HEK293 (cell line): ENCODE data around the gene NELL2.

Source experiments
- CTCF ChIA-PET: fragments of 350-600 bp; formaldehyde crosslinking; extraction: SDS; loops from one replicate; lab custom pipeline; 2021; ENCODE audit warnings: antibody characterized with exemption; lab: Yijun Ruan, JAX
- POLR2A ChIA-PET: fragments of 300-600 bp; formaldehyde crosslinking; extraction: SDS; loops from one replicate; lab custom pipeline; 2020; ENCODE audit warnings: antibody characterized with exemption, inconsistent platforms; lab: Yijun Ruan, JAX
- H3K27ac ChIP-seq: fragments of 200-500 bp; sonication (Bioruptor generic); 2 replicates; pipeline ENCODE4 v1.5.1; 2014; ENCODE audit warnings: low read depth, low read length, control low read depth, inconsistent platforms; ENCODE audit errors: extremely low read depth
- H3K36me3 ChIP-seq, 2 experiments: fragments of 200-500 bp in 1 of 2; sonication (Bioruptor generic) in 1 of 2; 1 replicate in 1 of 2; 2 replicates in 1 of 2; pipeline ENCODE4 v1.5.1; 2014 to 2017; ENCODE audit warnings: inconsistent platforms in 2 of 2, low read length in 2 of 2; ENCODE audit not compliant: control insufficient read depth in 2 of 2, insufficient read depth in 1 of 2
- H3K4me1 ChIP-seq: fragments of 200-500 bp; sonication (Bioruptor generic); 2 replicates; pipeline ENCODE4 v1.5.1; 2014; ENCODE audit warnings: mild to moderate bottlenecking, low read length, inconsistent platforms; ENCODE audit not compliant: control insufficient read depth, insufficient read depth
- H3K4me3 ChIP-seq: 2 replicates; pipeline ENCODE4 v1.5.1; 2011; ENCODE audit warnings: low read depth, mild to moderate bottlenecking, control low read depth, low read length, moderate library complexity
- H3K9me3 ChIP-seq: fragments of 200-500 bp; sonication (Bioruptor generic); 2 replicates; pipeline ENCODE4 v1.5.1; 2014; ENCODE audit warnings: low read depth, low read length, inconsistent platforms; ENCODE audit not compliant: control insufficient read depth, insufficient read depth
- GFI1B ChIP-seq: fragments of 450-650 bp; formaldehyde crosslinking; IDR thresholded peaks from 2 replicates; pipeline ENCODE4 v1.5.1; 2016; ENCODE audit warnings: missing biosample characterization, missing genetic modification characterization
- IKZF3 ChIP-seq: fragments of 450-650 bp; IDR thresholded peaks from 2 replicates; pipeline ENCODE4 v1.5.0; 2018; ENCODE audit warnings: missing biosample characterization, mild to moderate bottlenecking, missing genetic modification characterization, moderate library complexity
- KLF1 ChIP-seq: fragments of 450-650 bp; formaldehyde crosslinking; IDR thresholded peaks from 2 replicates; pipeline ENCODE4 v1.5.1; 2016; ENCODE audit warnings: missing biosample characterization, missing genetic modification characterization
- PRDM2 ChIP-seq: fragments of 450-650 bp; formaldehyde crosslinking; IDR thresholded peaks from 2 replicates; pipeline ENCODE4 v1.5.1; 2016; ENCODE audit warnings: missing biosample characterization, missing genetic modification characterization, borderline replicate concordance
- PRDM6 ChIP-seq: fragments of 450-650 bp; formaldehyde crosslinking; IDR thresholded peaks from 2 replicates; pipeline ENCODE4 v1.5.1; 2017; ENCODE audit warnings: missing biosample characterization, missing genetic modification characterization
- SETDB1 ChIP-seq: IDR thresholded peaks from one replicate; pipeline ENCODE4 v1.6.1; 2017; ENCODE audit warnings: mild to moderate bottlenecking, low read length, moderate library complexity, mixed read lengths; ENCODE audit not compliant: insufficient read length
- SP7 ChIP-seq: fragments of 450-650 bp; formaldehyde crosslinking; IDR thresholded peaks from 2 replicates; pipeline ENCODE4 v1.5.1; 2016; ENCODE audit warnings: missing biosample characterization, missing genetic modification characterization
- ZFP41 ChIP-seq: fragments of 450-650 bp; formaldehyde crosslinking; IDR thresholded peaks from 2 replicates; pipeline ENCODE4 v1.5.1; 2016; ENCODE audit warnings: missing biosample characterization, missing genetic modification characterization, borderline replicate concordance
- ZNF112 ChIP-seq: fragments of 450-650 bp; formaldehyde crosslinking; IDR thresholded peaks from 2 replicates; pipeline ENCODE4 v1.5.0; 2017; ENCODE audit warnings: missing biosample characterization, missing genetic modification characterization
- ZNF132 ChIP-seq: fragments of 450-650 bp; formaldehyde crosslinking; IDR thresholded peaks from 2 replicates; pipeline ENCODE4 v1.5.1; 2017; ENCODE audit warnings: missing biosample characterization, missing genetic modification characterization, borderline replicate concordance
- ZNF140 ChIP-seq: fragments of 450-650 bp; formaldehyde crosslinking; IDR thresholded peaks from 2 replicates; pipeline ENCODE4 v1.5.1; 2016; ENCODE audit warnings: missing biosample characterization, missing genetic modification characterization
- ZNF146 ChIP-seq: fragments of 450-650 bp; formaldehyde crosslinking; IDR thresholded peaks from 2 replicates; pipeline ENCODE4 v1.5.1; 2016; ENCODE audit warnings: missing biosample characterization, missing genetic modification characterization
- ZNF169 ChIP-seq: fragments of 450-650 bp; formaldehyde crosslinking; IDR thresholded peaks from 2 replicates; pipeline ENCODE4 v1.5.1; 2016; ENCODE audit warnings: missing biosample characterization, missing genetic modification characterization
- ZNF214 ChIP-seq: fragments of 450-650 bp; formaldehyde crosslinking; IDR thresholded peaks from 2 replicates; pipeline ENCODE4 v1.5.1; 2017; ENCODE audit warnings: missing biosample characterization, mild to moderate bottlenecking, missing genetic modification characterization, borderline replicate concordance
- ZNF24 ChIP-seq: fragments of 450-650 bp; formaldehyde crosslinking; IDR thresholded peaks from 2 replicates; pipeline ENCODE4 v1.5.1; 2016; ENCODE audit warnings: missing biosample characterization, missing genetic modification characterization
- ZNF266 ChIP-seq: fragments of 450-650 bp; formaldehyde crosslinking; IDR thresholded peaks from 2 replicates; pipeline ENCODE4 v1.5.1; 2016; ENCODE audit warnings: missing biosample characterization, missing genetic modification characterization, low read depth
- ZNF394 ChIP-seq: fragments of 450-650 bp; formaldehyde crosslinking; IDR thresholded peaks from 2 replicates; pipeline ENCODE4 v1.5.1; 2016; ENCODE audit warnings: missing biosample characterization, missing genetic modification characterization, mild to moderate bottlenecking, moderate library complexity, borderline replicate concordance
- ZNF473 ChIP-seq: fragments of 450-650 bp; formaldehyde crosslinking; IDR thresholded peaks from 2 replicates; pipeline ENCODE4 v1.5.1; 2017; ENCODE audit warnings: missing biosample characterization, missing genetic modification characterization
- ZNF530 ChIP-seq: fragments of 450-650 bp; formaldehyde crosslinking; IDR thresholded peaks from 2 replicates; pipeline ENCODE4 v1.5.1; 2016; ENCODE audit warnings: low read depth, missing biosample characterization, missing genetic modification characterization
- ZNF548 ChIP-seq: fragments of 450-650 bp; formaldehyde crosslinking; IDR thresholded peaks from 2 replicates; pipeline ENCODE4 v1.5.1; 2016; ENCODE audit warnings: missing biosample characterization, missing genetic modification characterization
- ZNF561 ChIP-seq: fragments of 450-650 bp; IDR thresholded peaks from 2 replicates; pipeline ENCODE4 v1.5.1; 2018; ENCODE audit warnings: missing biosample characterization, missing genetic modification characterization, borderline replicate concordance
- ZNF670 ChIP-seq: fragments of 450-650 bp; formaldehyde crosslinking; IDR thresholded peaks from 2 replicates; pipeline ENCODE4 v1.5.1; 2016; ENCODE audit warnings: missing biosample characterization, missing genetic modification characterization, low read depth
- ZNF677 ChIP-seq: fragments of 450-650 bp; IDR thresholded peaks from 2 replicates; pipeline ENCODE4 v1.5.0; 2018; ENCODE audit warnings: missing biosample characterization, mild to moderate bottlenecking, missing genetic modification characterization, moderate library complexity
- ZNF843 ChIP-seq: fragments of 450-650 bp; formaldehyde crosslinking; IDR thresholded peaks from 2 replicates; pipeline ENCODE4 v1.5.1; 2016; ENCODE audit warnings: missing biosample characterization, missing genetic modification characterization
- TF ChIP-seq, protein P1 (sequence below): fragments of 450-650 bp; formaldehyde crosslinking; IDR thresholded peaks from 2 replicates; pipeline ENCODE4 v1.5.1; 2017; ENCODE audit warnings: missing biosample characterization, mild to moderate bottlenecking, missing genetic modification characterization, moderate library complexity
- TF ChIP-seq, protein P2 (sequence below): fragments of 450-650 bp; formaldehyde crosslinking; IDR thresholded peaks from 2 replicates; pipeline ENCODE4 v1.5.1; 2016; ENCODE audit warnings: missing biosample characterization, missing genetic modification characterization

NELL2 gene

DNA sequence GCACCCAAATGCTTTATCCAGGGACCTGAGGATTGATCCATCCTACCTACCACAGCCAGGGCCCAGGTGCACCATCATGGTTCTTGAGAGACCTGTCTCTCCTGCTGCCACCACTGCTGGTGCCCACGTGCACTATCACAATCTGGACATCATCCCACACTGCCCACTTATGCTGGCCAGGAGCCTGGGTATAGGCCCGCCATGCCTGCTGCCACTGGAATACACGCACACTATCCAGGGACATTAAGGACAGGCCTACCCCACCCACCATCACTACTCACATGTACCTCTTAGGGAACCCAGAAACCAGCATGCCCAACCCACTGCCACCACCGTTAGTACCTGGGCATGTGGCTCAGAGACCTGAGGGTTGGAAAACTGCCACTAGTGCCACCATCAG lies 207.7 kb downstream of the NELL2 start:
- CTCF ChIA-PET: no interaction called here
- Histone ChIP-seq H3K4me3 (no peak overlapping the region), H3K27ac (no peak overlapping the region), H3K36me3 (no peaks in the 10 kb centered on the region), H3K9me3 (no peaks in the 10 kb centered on the region), H3K4me1 (no peaks in the 10 kb centered on the region)
- POLR2A ChIA-PET: no interaction called here
- TF ChIP-seq ZNF677 (tag by site-specific recombination) (no peak), GFI1B (tag by site-specific recombination) (no peak), SETDB1 (no peak), ZNF561 (tag by site-specific recombination) (no peak), KLF1 (tag by site-specific recombination) (no peak), ZNF169 (tag by site-specific recombination) (no peak), SP7 (no peak), ZNF548 (no peak), ZNF473 (tag by site-specific recombination) (no peak), ZNF132 (tag by site-specific recombination) (no peak)

DNA sequence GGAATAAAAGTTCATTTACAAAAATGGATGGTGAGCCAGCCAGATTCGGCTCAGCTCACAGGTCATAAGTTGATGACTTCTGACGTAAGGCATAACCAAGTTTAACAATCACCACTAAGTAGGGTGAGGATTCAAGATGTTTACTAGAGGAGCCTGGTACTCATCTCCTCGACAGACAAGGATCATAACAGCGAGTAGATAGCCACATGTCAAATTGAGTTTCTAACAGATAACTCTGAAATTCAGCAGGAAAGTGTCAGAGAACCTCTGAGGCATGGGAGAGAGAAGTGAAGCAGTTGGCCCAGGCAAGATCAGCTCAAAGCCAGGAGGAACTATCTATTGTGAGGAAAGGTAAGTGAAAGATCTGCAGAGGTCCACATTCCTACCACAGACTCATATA lies 208.7 kb downstream of the NELL2 start:
- CTCF ChIA-PET: no interaction called here
- TF ChIP-seq, protein P1, sequence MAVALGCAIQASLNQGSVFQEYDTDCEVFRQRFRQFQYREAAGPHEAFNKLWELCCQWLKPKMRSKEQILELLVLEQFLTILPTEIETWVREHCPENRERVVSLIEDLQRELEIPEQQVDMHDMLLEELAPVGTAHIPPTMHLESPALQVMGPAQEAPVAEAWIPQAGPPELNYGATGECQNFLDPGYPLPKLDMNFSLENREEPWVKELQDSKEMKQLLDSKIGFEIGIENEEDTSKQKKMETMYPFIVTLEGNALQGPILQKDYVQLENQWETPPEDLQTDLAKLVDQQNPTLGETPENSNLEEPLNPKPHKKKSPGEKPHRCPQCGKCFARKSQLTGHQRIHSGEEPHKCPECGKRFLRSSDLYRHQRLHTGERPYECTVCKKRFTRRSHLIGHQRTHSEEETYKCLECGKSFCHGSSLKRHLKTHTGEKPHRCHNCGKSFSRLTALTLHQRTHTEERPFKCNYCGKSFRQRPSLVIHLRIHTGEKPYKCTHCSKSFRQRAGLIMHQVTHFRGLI (tag by site-specific recombination): no peak
- TF ChIP-seq ZNF530 (tag by site-specific recombination): no peak
- no peak for TF ChIP-seq ZNF843 (tag by site-specific recombination)
- TF ChIP-seq ZNF146 (tag by site-specific recombination): no peak
- TF ChIP-seq, protein P2, sequence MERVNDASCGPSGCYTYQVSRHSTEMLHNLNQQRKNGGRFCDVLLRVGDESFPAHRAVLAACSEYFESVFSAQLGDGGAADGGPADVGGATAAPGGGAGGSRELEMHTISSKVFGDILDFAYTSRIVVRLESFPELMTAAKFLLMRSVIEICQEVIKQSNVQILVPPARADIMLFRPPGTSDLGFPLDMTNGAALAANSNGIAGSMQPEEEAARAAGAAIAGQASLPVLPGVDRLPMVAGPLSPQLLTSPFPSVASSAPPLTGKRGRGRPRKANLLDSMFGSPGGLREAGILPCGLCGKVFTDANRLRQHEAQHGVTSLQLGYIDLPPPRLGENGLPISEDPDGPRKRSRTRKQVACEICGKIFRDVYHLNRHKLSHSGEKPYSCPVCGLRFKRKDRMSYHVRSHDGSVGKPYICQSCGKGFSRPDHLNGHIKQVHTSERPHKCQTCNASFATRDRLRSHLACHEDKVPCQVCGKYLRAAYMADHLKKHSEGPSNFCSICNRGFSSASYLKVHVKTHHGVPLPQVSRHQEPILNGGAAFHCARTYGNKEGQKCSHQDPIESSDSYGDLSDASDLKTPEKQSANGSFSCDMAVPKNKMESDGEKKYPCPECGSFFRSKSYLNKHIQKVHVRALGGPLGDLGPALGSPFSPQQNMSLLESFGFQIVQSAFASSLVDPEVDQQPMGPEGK: no peak
- TF ChIP-seq ZNF266 (tag by site-specific recombination): no peak
- TF ChIP-seq ZNF112 (tag by site-specific recombination): no peak
- no peak for TF ChIP-seq PRDM2 (tag by site-specific recombination)
- no peak for TF ChIP-seq ZNF140 (tag by site-specific recombination)
- TF ChIP-seq ZNF24 (tag by site-specific recombination): no peak
- no peak for TF ChIP-seq IKZF3 (tag by site-specific recombination)
- TF ChIP-seq ZNF214 (tag by site-specific recombination): no peak
- no peak for TF ChIP-seq ZNF394 (tag by site-specific recombination)
- no peak for TF ChIP-seq SETDB1
- TF ChIP-seq ZNF670 (tag by site-specific recombination): no peak
- no peak for TF ChIP-seq ZFP41 (tag by site-specific recombination)
- no peak for TF ChIP-seq PRDM6 (tag by site-specific recombination)

More for the DNA sequence above, 208.7 kb downstream of the NELL2 start:
- Histone ChIP-seq H3K27ac (no peak overlapping the region), H3K4me3 (no peak overlapping the region), H3K9me3 (no peaks in the 10 kb centered on the region), H3K36me3 (no peaks in the 10 kb centered on the region), H3K4me1 (no peaks in the 10 kb centered on the region)
- POLR2A ChIA-PET: no interaction called here
